ENCODE results near the gene ACVR2A.

DNA sequence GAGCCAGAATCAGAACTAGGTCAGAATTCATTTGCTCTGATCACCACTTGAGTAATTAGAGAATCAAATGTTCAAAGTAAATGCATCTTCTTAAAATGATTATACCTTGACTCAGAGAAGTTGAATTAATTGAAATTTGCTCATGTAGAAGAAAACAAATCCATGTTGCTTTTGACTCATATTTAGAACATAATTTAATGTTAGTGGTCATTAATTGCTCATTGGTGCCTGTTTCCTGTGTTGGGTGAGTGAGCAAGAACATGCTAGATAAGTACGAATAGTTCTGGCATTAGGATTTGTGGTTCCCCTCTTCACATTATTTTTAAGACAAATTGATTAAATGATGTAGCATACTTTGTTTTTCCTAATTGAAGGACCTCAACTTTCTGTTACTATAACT is 19.0 kb downstream of the ACVR2A start:
- no peak for TF ChIP-seq RXRA (IDR thresholded peaks at IDR 0.05; ENCODE audit: borderline replicate concordance, low read depth)
- TF ChIP-seq CHD2 (IDR thresholded peaks at IDR 0.05; ENCODE audit: low read length, partially characterized antibody) = no peak
- TF ChIP-seq POLR2AphosphoS5 (IDR thresholded peaks at IDR 0.05; ENCODE audit: low read depth, low read length) = no peak
- TF ChIP-seq, protein P1, sequence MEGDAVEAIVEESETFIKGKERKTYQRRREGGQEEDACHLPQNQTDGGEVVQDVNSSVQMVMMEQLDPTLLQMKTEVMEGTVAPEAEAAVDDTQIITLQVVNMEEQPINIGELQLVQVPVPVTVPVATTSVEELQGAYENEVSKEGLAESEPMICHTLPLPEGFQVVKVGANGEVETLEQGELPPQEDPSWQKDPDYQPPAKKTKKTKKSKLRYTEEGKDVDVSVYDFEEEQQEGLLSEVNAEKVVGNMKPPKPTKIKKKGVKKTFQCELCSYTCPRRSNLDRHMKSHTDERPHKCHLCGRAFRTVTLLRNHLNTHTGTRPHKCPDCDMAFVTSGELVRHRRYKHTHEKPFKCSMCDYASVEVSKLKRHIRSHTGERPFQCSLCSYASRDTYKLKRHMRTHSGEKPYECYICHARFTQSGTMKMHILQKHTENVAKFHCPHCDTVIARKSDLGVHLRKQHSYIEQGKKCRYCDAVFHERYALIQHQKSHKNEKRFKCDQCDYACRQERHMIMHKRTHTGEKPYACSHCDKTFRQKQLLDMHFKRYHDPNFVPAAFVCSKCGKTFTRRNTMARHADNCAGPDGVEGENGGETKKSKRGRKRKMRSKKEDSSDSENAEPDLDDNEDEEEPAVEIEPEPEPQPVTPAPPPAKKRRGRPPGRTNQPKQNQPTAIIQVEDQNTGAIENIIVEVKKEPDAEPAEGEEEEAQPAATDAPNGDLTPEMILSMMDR (IDR thresholded peaks at IDR 0.05) = no peak
- TF ChIP-seq RAD21 (IDR thresholded peaks at IDR 0.05; ENCODE audit: low read length) = no peak
- TF ChIP-seq EP300 (IDR thresholded peaks at IDR 0.05; ENCODE audit: borderline replicate concordance in 1 of 2, low read depth in 1 of 2, low read length in 1 of 2) = no peak
- TF ChIP-seq, protein P2, sequence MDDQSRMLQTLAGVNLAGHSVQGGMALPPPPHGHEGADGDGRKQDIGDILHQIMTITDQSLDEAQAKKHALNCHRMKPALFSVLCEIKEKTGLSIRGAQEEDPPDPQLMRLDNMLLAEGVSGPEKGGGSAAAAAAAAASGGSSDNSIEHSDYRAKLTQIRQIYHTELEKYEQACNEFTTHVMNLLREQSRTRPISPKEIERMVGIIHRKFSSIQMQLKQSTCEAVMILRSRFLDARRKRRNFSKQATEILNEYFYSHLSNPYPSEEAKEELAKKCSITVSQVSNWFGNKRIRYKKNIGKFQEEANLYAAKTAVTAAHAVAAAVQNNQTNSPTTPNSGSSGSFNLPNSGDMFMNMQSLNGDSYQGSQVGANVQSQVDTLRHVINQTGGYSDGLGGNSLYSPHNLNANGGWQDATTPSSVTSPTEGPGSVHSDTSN (IDR thresholded peaks at IDR 0.05) = no peak
- TF ChIP-seq MEF2A (IDR thresholded peaks at IDR 0.05; ENCODE audit: borderline replicate concordance, low read depth) = no peak
- no peak for TF ChIP-seq ELF1 (IDR thresholded peaks at IDR 0.05)
- TF ChIP-seq, protein P3, sequence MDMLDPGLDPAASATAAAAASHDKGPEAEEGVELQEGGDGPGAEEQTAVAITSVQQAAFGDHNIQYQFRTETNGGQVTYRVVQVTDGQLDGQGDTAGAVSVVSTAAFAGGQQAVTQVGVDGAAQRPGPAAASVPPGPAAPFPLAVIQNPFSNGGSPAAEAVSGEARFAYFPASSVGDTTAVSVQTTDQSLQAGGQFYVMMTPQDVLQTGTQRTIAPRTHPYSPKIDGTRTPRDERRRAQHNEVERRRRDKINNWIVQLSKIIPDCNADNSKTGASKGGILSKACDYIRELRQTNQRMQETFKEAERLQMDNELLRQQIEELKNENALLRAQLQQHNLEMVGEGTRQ (IDR thresholded peaks at IDR 0.05; ENCODE audit: borderline replicate concordance, low read depth, low read length) = no peak
- no peak for TF ChIP-seq TEAD4 (IDR thresholded peaks at IDR 0.05; ENCODE audit: borderline replicate concordance, insufficient read depth)
- TF ChIP-seq GATA2 (CRISPR knock-in tag; IDR thresholded peaks at IDR 0.05) = no peak

Data from SK-N-SH (cell line).